ENCODE measurements around the gene TCEA2.

TCEA2 gene

GRCh38 chr20:64027981-64028685 is 34.9 kb upstream of the TCEA2 start:
- TF ChIP-seq CTCF (conservative IDR thresholded peaks at IDR 0.05; ENCODE audit: low read depth, low read length), result no peak
- H3K4me3 ChIP-seq (IDR thresholded peaks at IDR 0.05; ENCODE audit: insufficient read depth, low read depth, low read length), result no peak overlapping the region
- no peaks in the 10 kb centered on the region for H4K20me1 ChIP-seq (ENCODE audit: insufficient read depth)
- no peaks in the 10 kb centered on the region for H3K79me2 ChIP-seq (ENCODE audit: insufficient read depth, low read depth)
- no peak overlapping the region for H3K4me2 ChIP-seq
- H3K36me3 ChIP-seq (ENCODE audit: insufficient read depth), result no peaks in the 10 kb centered on the region; the same call in 1 of the 2 replicates
- H3K4me1 ChIP-seq (ENCODE audit: low read depth, poor library complexity, severe bottlenecking), result no peaks in the 10 kb centered on the region
- H2AFZ ChIP-seq (ENCODE audit: low read depth), result no peak overlapping the region
- H3K9ac ChIP-seq, result no peak overlapping the region
- no peak overlapping the region for H3K27ac ChIP-seq
- H3K27me3 ChIP-seq (ENCODE audit: insufficient read depth, low read depth), result no peaks in the 10 kb centered on the region

- no peaks in the 10 kb centered on the region; the same call in 1 of the 2 replicates for H3K36me3 ChIP-seq (ENCODE audit: insufficient read depth)
- no peak overlapping the region for H2AFZ ChIP-seq (ENCODE audit: low read depth)
- H3K9ac ChIP-seq, result no peak overlapping the region
- no peaks in the 10 kb centered on the region for H3K4me1 ChIP-seq (ENCODE audit: low read depth, poor library complexity, severe bottlenecking)
- no peak for TF ChIP-seq CTCF (conservative IDR thresholded peaks at IDR 0.05; ENCODE audit: low read depth, low read length)
- no peak overlapping the region for H3K4me3 ChIP-seq (IDR thresholded peaks at IDR 0.05; ENCODE audit: insufficient read depth, low read depth, low read length)
- H4K20me1 ChIP-seq (ENCODE audit: insufficient read depth), result no peaks in the 10 kb centered on the region
- no peak overlapping the region for H3K27ac ChIP-seq
- no peak overlapping the region for H3K4me2 ChIP-seq
- H3K27me3 ChIP-seq (ENCODE audit: insufficient read depth, low read depth), result no peaks in the 10 kb centered on the region
- no peaks in the 10 kb centered on the region for H3K79me2 ChIP-seq (ENCODE audit: insufficient read depth, low read depth)
These were observed 33.5 kb upstream of the TCEA2 start for GRCh38 chr20:64029293-64030117.

- Histone ChIP-seq H3K9ac (no peak overlapping the region), H3K79me2 (ENCODE audit: insufficient read depth, low read depth) (no peaks in the 10 kb centered on the region), H2AFZ (ENCODE audit: low read depth) (no peak overlapping the region), H3K4me2 (no peak overlapping the region), H3K4me3 (IDR thresholded peaks at IDR 0.05; ENCODE audit: insufficient read depth, low read depth, low read length) (no peak overlapping the region), H3K27ac (no peak overlapping the region), H3K27me3 (ENCODE audit: insufficient read depth, low read depth) (no peaks in the 10 kb centered on the region), H3K4me1 (ENCODE audit: low read depth, poor library complexity, severe bottlenecking) (no peaks in the 10 kb centered on the region), H3K36me3 (ENCODE audit: insufficient read depth) (no peaks in the 10 kb centered on the region; the same call in 1 of the 2 replicates), H4K20me1 (ENCODE audit: insufficient read depth) (no peaks in the 10 kb centered on the region)
- TF ChIP-seq CTCF (conservative IDR thresholded peaks at IDR 0.05; ENCODE audit: low read depth, low read length), result no peak
These were observed 32.4 kb upstream of the TCEA2 start for GRCh38 chr20:64030371-64031134.

- TF ChIP-seq CTCF (conservative IDR thresholded peaks at IDR 0.05; ENCODE audit: low read depth, low read length), result no peak
- H3K27me3 ChIP-seq (ENCODE audit: insufficient read depth, low read depth), result peaks cover 5% of the 10 kb centered on the region; the same call in 1 of the 2 replicates
- H3K4me3 ChIP-seq (IDR thresholded peaks at IDR 0.05; ENCODE audit: insufficient read depth, low read depth, low read length), result no peak overlapping the region
- H3K4me2 ChIP-seq, result no peak overlapping the region
- H3K36me3 ChIP-seq (ENCODE audit: insufficient read depth), result no peaks in the 10 kb centered on the region; the same call in 1 of the 2 replicates
- no peak overlapping the region for H3K27ac ChIP-seq
- H2AFZ ChIP-seq (ENCODE audit: low read depth), result no peak overlapping the region
- H3K4me1 ChIP-seq (ENCODE audit: low read depth, poor library complexity, severe bottlenecking), result peaks cover 6% of the 10 kb centered on the region
- H4K20me1 ChIP-seq (ENCODE audit: insufficient read depth), result no peaks in the 10 kb centered on the region
- no peaks in the 10 kb centered on the region for H3K79me2 ChIP-seq (ENCODE audit: insufficient read depth, low read depth)
- H3K9ac ChIP-seq, result no peak overlapping the region
These were observed 31.1 kb upstream of the TCEA2 start for GRCh38 chr20:64031822-64032314.
